RKO (cell line): ENCODE measurements around the gene THOC6.
"Not testable (repeated sequence)": the region's sequence is repeated elsewhere in the genome, so short reads cannot be mapped to it uniquely, and the experiment has no call there.

ENCODE experiments used
- DNase-seq: peaks from one replicate; pipeline ENCODE4 v3.0.0-alpha.2; 2016; ENCODE audit warnings: low spot score

Gene THOC6

DNA sequence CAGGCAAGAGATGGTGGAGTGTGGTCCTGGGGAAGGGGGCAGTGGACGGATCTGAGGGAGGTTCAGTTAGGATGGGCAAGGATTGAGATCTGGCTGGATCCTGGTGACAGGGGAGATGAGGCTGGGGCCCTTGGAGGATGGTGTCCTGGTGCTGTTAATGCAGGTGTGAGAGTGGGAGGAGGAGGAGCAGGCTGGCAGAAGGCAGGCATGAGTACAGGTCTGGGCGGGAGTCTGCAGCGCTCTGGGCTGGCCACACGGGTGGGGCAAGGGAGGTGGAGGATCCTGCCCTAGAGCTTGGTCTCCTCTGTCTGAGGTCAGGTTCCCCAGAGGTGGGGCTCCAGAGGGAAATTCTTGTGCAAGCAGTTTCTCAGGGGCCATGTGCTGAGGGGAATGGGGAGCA lies 48.3 kb downstream of the THOC6 start:
- not testable (repeated sequence) for DNase-seq

- not testable (repeated sequence) for DNase-seq
Measured at GRCh38 chr16:3072576-3073263, 48.9 kb downstream of the THOC6 start.

GRCh38 chr16:3073448-3073847 lies 49.6 kb downstream of the THOC6 start:
- no peak for DNase-seq

DNA sequence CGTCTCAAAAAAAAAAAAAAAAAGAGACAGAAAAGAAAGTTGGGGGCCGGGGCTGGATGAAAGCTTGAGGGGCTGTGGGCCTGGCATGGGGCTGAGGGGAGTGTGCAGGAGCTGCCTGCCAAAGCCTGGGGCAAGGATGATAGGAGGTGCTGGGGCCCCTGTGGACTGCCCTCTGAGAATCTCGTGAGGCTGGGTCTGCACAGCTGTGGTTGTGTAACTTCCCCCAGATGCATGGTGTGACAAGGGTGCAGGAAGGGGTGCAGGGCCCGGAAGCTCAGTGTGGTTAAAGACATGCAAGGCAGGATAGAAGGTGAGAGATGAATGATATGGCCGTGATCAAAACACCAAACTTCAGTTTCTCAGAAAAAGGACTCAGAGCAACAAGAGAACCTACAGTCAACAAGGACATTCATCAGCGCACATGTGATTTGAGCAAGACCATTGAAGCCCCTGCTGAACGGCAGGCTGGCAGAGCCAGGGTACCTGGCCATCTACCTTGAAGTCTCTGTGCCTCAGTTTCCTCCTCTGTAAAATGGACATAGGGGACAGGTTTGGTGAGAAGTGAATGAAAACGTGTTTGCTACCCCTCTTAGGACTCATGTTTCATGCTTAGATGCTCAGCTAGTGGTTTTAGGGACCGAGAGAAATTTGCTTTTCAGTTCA lies 51.2 kb downstream of the THOC6 start:
- no peak for DNase-seq

- no peak for DNase-seq
Measured at GRCh38 chr16:3075523-3075915, 51.7 kb downstream of the THOC6 start.

GRCh38 chr16:3075946-3076345 lies 52.1 kb downstream of the THOC6 start:
- DNase-seq, result not testable (repeated sequence)

- no peak for DNase-seq
Measured at GRCh38 chr16:3076577-3076976, 52.7 kb downstream of the THOC6 start.
